ENCODE results near the gene RTN4IP1. TPM values are rescaled to one million over a fixed set of nuclear protein-coding genes. Genes with fewer than 3 reads are reported as not detected.

Gene RTN4IP1
- total RNA-seq, 3 donors from 2014 or later, result 1.4 to 7.6 (median 4.3) TPM

GRCh38 chr6:106529438-106529837 is 99.9 kb downstream of the RTN4IP1 start:
- TF ChIP-seq CTCF (IDR thresholded peaks at IDR 0.05), result no peak
- TF ChIP-seq POLR2A (IDR thresholded peaks at IDR 0.05), result no peak
- TF ChIP-seq POLR2AphosphoS5 (IDR thresholded peaks at IDR 0.05), result no peak
- Histone ChIP-seq H3K27ac (no peak overlapping the region), H3K9me3 (no peaks in the 10 kb centered on the region), H3K4me3 (no peak overlapping the region), H3K36me3 (no peaks in the 10 kb centered on the region), H3K4me1 (peaks cover 0 to 2% of the 10 kb centered on the region in 2 donors), H3K27me3 (no peaks in the 10 kb centered on the region)
- intact Hi-C loops (cut with DNase I; ENCODE audit: low total_unique reads), result no loop called here
- DNase-seq (ENCODE audit: low spot score in 2 of 2), result no peak

GRCh38 chr6:106528521-106528920 is 100.8 kb downstream of the RTN4IP1 start:
- H3K9me3 ChIP-seq, result no peaks in the 10 kb centered on the region
- H3K27ac ChIP-seq, result peak overlapping the region in 1 of 2 donors; percentile 19
- DNase-seq (ENCODE audit: low spot score in 2 of 2), result no peak
- no peaks in the 10 kb centered on the region for H3K36me3 ChIP-seq
- no peak overlapping the region for H3K4me3 ChIP-seq
- TF ChIP-seq POLR2AphosphoS5 (IDR thresholded peaks at IDR 0.05) (no peak), CTCF (IDR thresholded peaks at IDR 0.05) (no peak), POLR2A (IDR thresholded peaks at IDR 0.05) (no peak)
- H3K4me1 ChIP-seq, result peaks cover 0 to 4% of the 10 kb centered on the region in 2 donors
- H3K27me3 ChIP-seq, result no peaks in the 10 kb centered on the region
- intact Hi-C loops (cut with DNase I; ENCODE audit: low total_unique reads), result no loop called here

GRCh38 chr6:106527979-106528378 is 101.3 kb downstream of the RTN4IP1 start:
- no peaks in the 10 kb centered on the region for H3K36me3 ChIP-seq
- H3K27ac ChIP-seq, result no peak overlapping the region
- no peaks in the 10 kb centered on the region for H3K27me3 ChIP-seq
- DNase-seq (ENCODE audit: low spot score in 2 of 2), result no peak
- no peaks in the 10 kb centered on the region for H3K9me3 ChIP-seq
- TF ChIP-seq CTCF (IDR thresholded peaks at IDR 0.05) (no peak), POLR2AphosphoS5 (IDR thresholded peaks at IDR 0.05) (no peak), POLR2A (IDR thresholded peaks at IDR 0.05) (no peak)
- intact Hi-C loops (cut with DNase I; ENCODE audit: low total_unique reads), result no loop called here
- H3K4me3 ChIP-seq, result no peak overlapping the region
- H3K4me1 ChIP-seq, result peaks cover 0 to 4% of the 10 kb centered on the region in 2 donors

- no peaks in the 10 kb centered on the region for H3K9me3 ChIP-seq
- no peaks in the 10 kb centered on the region for H3K27me3 ChIP-seq
- no peak overlapping the region for H3K4me3 ChIP-seq
- TF ChIP-seq CTCF (IDR thresholded peaks at IDR 0.05) (no peak), POLR2A (IDR thresholded peaks at IDR 0.05) (no peak), POLR2AphosphoS5 (IDR thresholded peaks at IDR 0.05) (no peak)
- DNase-seq (ENCODE audit: low spot score in 2 of 2), result no peak
- peaks cover 0 to 4% of the 10 kb centered on the region in 2 donors for H3K4me1 ChIP-seq
- intact Hi-C loops (cut with DNase I; ENCODE audit: low total_unique reads), result no loop called here
- no peak overlapping the region for H3K27ac ChIP-seq
- H3K36me3 ChIP-seq, result no peaks in the 10 kb centered on the region
Observed at GRCh38 chr6:106527117-106527516, 102.2 kb downstream of the RTN4IP1 start.

GRCh38 chr6:106525882-106526275 is 103.4 kb downstream of the RTN4IP1 start:
- H3K4me3 ChIP-seq, result no peak overlapping the region
- no peak for TF ChIP-seq POLR2AphosphoS5 (IDR thresholded peaks at IDR 0.05)
- TF ChIP-seq POLR2A (IDR thresholded peaks at IDR 0.05), result no peak
- no peak for TF ChIP-seq CTCF (IDR thresholded peaks at IDR 0.05)
- H3K27me3 ChIP-seq, result no peaks in the 10 kb centered on the region
- intact Hi-C loops (cut with DNase I; ENCODE audit: low total_unique reads), result no loop called here
- DNase-seq (ENCODE audit: low spot score in 2 of 2), result no peak
- H3K27ac ChIP-seq, result no peak overlapping the region
- H3K36me3 ChIP-seq, result no peaks in the 10 kb centered on the region
- H3K4me1 ChIP-seq, result peaks cover 0 to 4% of the 10 kb centered on the region in 2 donors
- no peaks in the 10 kb centered on the region for H3K9me3 ChIP-seq

Measured in breast epithelium (tissue), 4 donors.